ENCODE measurements around the gene CISD3.
"Not testable (repeated sequence)": the region's sequence is repeated elsewhere in the genome, so short reads cannot be mapped to it uniquely, and the experiment has no call there.

CISD3 gene

DNA sequence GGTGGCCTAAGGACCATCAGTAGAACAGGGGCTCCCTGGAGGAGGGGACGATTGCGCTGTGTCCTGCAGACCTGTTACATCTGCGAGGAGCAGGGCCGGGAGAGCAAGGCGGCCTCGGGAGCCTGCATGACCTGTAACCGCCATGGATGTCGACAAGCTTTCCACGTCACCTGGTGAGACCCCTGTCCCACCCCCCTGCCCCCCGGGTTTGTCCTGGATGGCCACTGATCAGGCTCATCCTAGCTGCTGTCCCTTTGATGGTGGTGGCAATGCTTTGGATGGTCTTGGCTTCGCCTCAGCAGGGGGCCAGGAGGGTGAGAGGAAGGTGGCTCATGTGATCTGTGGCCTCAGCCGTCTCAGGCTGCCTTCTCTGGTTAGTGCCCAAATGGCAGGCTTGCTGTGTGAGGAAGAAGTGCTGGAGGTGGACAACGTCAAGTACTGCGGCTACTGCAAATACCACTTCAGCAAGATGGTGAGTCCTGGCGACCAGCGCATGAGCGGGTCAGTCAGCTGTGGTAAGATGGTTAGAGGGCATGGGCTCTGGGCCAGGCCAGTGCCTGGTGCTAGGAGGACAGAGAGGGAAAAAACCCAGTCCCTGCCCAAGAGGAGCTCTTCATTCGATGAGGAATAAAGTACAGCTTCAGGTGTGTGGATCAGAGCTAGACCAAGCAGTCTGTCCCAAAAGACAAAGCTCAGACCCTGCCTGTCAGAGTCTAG, 20.9 kb upstream of the CISD3 start:
- no peak for DNase-seq

DNA sequence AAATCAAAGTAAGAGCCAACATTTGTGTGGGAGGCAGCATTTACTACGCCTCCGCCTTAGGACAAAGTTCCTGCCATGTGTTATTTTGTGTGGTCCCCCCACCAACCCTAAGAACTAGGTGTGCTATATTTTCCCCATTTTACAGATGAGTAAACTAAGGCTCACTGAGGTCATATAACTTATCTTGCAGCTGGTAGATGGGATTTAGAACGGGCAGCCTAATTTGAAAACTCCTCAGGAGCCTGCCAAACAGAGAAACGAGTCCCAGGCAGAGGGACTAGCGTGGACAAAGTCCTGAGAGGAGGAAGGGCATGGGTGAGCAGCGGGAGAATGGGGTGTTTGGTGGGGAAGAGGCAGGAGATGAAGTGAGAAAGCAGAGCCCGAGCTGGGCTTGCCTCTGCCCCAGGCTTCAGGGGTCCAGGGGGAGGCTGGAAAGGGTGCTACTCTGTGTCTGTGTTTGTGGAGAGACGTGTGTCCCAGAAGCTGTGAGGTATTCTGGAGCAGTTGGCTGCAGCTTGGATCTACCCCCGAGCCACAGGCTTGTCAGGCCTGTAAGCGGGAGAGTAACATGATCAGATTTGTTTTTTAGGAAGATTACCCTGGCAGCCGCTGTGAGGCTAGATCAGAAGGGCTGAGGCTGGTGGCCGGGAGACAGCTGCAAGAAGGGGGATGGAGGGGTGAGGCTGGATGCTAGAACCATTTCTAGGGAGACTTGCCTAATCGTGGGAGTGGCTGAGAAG, 20.1 kb upstream of the CISD3 start:
- no peak for DNase-seq

DNA sequence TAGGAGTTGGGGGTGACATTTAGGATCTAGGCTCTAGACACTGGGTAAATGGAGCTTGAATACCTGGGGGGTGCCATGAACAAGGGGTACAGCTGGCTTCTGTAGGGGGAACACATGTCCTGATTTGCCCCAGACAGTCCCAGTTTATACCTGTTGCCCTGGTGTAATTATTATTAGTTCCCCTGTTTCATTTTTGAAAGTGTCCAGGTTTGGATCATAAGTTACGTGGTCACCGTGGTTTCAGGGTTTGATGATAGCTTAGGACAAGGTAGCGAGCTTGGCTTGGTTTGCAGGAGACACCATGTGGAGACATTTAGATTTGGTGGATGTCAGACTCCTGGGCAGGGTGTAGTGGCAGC, 19.6 kb upstream of the CISD3 start:
- no peak for DNase-seq

DNA sequence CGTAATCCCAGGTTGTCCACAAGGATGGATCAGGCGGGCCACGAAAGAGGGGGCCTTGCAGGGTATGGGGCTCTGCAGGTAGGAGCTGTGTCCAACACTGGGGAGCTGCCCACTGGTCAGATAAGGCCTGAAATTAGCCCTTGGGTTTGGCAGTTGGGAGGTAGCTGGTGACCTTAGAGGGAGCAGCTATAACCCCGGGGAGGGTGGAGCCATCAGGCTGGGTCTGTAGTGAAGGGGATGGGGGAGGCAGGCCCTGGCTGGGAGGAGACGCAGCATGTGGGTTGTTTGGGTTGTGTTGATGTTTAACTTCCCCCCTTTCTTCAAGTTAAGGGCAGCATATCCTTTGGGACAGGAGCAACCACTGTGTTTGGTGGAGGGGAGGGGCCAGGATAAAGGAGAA, 19.2 kb upstream of the CISD3 start:
- DNase-seq: no peak

DNA sequence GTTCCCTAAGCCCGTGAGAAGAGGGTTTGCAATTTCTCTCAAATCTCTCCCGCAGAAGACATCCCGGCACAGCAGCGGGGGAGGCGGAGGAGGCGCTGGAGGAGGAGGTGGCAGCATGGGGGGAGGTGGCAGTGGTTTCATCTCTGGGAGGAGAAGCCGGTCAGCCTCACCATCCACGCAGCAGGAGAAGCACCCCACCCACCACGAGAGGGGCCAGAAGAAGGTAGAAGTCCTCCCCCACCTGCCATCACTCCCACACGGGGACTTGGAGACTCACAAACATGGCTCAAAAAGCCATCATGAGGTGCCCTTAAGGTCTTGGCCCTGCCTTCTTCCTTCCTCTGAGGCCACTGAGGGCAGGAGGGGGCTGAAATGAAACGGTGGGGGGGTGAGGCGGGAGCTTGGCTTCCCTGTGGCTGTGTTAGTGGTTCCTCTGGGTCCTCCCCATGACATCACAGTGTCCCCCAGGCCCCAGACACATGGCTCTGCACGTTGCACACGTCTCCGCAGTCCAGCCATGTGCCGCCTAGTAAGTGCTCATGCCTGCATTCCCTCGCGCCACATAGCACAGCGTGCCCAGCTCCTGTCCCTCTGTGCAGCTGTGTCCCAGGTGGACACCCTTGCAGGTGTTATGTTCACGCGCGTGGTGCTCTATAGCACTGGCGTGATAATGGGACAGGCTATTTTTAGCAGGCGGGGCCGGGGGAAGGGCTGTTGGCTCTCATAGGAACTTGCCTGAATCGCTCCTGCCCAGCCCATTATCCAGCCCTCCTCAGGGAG, 18.2 kb upstream of the CISD3 start:
- no peak for DNase-seq

DNA sequence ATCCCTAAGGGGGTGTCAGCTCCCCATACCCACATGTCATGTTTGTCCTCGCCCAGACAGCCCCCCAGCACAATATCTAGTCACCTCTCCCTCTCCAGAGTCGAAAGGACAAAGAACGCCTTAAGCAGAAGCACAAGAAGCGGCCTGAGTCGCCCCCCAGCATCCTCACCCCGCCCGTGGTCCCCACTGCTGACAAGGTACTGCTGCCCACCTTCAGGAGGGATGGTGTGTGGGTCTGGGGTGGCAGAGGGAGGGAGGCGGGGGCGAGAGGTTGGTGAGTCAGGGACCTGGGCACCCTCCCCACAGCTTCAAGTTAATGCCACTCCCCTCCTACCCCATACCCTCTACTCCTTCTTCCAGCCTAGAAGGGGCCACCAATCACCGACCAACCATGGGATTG, 17.5 kb upstream of the CISD3 start:
- no peak for DNase-seq

DNA sequence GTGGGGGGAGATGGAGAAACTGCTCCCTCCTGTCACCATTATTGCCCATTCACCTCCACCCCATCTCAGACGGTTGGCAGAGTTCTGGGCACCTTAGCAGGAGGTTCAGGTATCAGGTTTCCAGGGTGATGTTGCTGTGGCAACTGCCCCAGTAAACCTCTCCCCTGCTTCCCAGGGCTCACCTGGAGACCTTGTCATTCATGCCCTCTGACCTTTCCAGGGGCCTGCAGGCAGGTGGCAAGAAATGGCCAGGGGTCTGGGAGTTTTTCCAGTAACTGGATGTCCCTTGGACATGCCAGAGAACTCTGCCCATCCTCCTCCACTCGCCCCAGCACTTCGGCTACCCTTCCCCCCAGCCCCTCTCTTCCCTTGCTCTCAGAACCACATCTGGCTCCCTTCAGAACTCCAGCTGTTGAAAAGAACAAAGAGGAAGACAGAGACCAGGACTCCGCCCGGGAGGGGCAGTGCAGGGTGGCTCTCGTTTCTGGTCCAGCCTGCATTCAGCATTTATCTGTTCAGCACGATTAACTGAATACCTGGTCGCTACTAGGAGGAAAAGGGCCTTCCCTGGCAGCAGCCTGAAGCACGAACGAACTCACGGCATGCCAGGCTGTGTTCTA, 16.6 kb upstream of the CISD3 start:
- DNase-seq: no peak

DNA sequence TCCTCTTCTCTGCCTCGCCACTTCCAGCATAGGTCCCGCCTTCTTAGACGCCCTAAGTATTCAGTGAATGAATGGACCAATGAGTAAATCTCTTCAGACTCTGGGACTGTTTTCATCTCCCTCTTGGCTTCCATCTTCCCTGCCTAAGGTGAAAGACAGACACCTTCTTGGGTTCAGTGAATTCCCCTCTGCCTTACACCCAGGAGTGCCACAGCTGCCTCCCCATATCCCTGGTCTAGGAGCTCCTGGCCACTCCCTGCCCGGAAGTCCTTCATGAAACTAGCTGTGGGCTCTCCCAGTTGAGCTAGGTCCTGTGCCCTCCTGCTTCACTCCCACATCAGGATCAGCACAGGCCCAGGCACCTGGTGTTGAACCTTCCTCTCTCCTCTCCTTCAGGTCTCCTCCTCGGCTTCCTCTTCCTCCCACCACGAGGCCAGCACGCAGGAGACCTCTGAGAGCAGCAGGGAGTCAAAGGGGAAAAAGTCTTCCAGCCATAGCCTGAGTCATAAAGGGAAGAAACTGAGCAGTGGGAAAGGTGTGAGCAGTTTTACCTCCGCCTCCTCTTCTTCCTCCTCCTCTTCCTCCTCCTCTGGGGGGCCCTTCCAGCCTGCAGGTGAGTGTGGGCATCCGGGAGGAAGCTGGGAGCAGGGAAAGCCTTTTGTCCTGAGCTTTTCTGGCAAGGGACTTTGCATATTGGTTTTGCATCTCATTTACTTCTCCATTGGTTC, 14.8 kb upstream of the CISD3 start:
- DNase-seq: no peak

DNA sequence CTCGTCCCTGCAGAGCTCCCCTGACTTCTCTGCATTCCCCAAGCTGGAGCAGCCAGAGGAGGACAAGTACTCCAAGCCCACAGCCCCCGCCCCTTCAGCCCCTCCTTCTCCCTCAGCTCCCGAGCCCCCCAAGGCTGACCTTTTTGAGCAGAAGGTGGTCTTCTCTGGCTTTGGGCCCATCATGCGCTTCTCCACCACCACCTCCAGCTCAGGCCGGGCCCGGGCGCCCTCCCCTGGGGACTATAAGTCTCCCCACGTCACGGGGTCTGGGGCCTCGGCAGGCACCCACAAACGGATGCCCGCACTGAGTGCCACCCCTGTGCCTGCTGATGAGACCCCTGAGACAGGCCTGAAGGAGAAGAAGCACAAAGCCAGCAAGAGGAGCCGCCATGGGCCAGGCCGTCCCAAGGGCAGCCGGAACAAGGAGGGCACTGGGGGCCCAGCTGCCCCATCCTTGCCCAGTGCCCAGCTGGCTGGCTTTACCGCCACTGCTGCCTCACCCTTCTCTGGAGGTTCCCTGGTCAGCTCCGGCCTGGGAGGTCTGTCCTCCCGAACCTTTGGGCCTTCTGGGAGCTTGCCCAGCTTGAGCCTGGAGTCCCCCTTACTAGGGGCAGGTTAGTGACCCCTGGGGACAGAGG, 13.7 kb upstream of the CISD3 start:
- no peak for DNase-seq

DNA sequence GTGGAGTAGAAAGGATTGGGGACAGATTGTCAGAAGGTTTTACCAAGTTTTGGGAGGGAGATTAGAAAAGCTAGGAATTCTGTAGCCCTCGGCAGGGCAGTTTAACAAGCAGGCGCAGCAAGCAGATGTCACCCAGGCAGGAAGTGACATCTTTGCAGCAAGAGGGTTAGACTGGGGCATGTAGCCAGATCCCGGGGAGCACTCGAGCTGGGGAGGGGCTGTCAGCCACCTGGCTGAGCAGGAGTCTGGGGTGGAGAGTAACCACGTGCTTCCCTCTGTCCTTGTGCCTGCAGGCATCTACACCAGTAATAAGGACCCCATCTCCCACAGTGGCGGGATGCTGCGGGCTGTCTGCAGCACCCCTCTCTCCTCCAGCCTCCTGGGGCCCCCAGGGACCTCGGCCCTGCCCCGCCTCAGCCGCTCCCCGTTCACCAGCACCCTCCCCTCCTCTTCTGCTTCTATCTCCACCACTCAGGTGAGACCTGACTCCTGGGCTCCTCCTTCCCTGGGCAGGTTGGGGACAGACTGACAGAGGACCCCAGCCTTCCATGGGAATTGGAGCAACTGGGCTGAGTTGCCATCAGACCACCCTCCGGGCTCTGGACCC, 12.9 kb upstream of the CISD3 start:
- no peak for DNase-seq

DNA sequence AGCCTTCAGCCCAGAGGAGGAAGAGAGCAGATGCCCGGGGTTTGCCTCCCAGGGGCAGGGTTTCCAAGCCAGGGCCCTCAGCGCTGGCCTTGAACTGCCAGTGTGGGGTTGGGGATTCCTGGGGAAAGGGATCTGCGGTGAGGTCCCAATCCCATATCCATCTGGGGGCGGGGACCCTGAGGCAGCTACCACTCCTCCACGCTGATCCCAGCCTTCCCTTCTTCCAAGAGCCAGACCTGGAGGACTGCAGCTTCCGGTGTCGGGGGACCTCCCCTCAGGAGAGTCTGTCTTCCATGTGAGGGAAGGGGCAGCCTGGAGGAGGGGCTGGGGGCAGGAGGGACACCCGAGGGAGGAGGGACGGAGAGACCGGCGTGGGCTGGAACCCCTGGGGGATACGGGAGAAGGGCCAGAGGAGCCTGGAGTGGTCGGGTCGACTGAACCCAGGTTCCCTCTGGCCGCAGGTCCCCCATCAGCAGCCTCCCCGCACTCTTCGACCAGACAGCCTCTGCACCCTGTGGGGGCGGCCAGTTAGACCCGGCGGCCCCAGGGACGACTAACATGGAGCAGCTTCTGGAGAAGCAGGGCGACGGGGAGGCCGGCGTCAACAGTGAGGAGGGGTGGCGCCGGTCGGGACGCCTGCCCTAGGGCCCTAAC, 10.7 kb upstream of the CISD3 start:
- DNase-seq: no peak

DNA sequence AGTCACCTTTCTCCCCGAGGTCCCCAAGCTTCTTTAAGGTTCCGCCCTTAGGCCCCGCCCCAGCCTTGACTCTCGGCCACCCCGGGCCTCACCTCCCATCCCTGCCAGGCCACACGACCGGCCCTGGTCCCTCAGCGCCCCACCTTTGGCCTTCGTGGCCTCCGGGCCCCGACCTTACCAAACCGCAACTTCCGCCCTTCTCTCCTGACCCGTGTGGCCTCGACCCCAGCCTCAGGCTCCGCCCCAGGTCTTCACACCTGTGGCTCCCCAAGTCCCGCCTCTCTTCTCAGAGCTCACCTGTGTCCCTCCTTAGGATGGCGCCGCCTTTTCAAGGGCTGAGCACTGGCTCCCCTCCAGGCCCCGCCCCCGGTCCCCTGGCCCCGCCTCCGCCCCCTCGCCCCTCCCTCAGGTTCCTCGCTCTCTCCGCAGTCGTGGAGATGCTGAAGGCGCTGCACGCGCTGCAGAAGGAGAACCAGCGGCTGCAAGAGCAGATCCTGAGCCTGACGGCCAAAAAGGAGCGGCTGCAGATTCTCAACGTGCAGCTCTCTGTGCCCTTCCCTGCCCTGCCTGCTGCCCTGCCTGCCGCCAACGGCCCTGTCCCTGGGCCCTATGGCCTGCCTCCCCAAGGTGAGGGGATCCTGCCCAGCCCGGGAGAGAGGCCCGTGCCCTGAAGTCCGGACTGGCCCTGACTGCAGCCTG, 10.0 kb upstream of the CISD3 start:
- DNase-seq: no peak

DNA sequence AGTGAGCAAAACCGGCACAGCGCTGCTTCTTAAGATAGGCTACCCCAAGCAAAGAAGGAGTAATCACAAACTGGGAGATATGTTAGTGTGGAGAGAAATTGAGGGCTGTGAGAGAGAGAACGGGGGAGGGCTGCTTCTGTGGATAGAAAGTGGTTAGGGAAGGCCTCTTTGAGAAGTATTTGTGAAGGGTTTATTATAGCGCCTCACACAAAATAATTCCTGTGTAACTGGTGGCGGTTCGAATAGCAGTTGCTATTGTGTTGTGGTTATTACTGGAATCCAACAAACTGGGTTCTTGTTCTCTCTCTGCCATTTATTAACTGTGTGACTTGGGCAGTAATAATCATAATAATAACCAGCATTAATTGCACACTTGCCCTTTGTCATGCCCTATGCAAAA, 9.2 kb upstream of the CISD3 start:
- no peak for DNase-seq

DNA sequence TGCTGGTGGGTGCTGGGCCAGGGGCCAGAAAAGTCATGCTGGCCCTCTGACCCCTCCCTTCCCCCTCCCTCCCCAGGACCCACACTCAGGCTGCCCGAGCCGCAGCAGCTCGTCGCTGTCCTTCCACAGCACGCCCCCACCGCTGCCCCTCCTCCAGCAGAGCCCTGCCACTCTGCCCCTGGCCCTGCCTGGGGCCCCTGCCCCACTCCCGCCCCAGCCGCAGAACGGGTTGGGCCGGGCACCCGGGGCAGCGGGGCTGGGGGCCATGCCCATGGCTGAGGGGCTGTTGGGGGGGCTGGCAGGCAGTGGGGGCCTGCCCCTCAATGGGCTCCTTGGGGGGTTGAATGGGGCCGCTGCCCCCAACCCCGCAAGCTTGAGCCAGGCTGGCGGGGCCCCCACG, 8.3 kb upstream of the CISD3 start:
- no peak for DNase-seq

DNA sequence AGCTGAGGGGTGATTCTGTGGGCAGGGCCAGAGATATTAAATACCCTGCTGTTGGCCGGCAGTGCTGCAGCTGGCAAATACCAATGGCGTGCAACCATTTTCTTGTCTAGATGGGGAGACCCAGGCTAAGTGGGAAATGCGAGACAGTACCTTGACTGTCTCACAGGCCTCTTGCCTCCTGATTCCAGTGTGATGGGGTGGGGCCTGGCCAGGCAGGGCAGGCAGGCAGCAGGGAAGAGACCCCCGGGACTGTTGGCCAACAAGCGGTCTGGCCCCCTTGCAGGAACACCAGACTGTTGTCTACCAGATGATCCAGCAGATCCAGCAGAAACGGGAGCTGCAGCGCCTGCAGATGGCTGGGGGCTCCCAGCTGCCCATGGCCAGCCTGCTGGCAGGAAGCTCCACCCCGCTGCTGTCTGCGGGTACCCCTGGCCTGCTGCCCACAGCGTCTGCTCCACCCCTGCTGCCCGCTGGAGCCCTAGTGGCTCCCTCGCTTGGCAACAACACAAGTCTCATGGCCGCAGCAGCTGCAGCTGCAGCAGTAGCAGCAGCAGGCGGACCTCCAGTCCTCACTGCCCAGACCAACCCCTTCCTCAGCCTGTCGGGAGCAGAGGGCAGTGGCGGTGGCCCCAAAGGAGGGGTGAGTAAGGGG, 5.7 kb upstream of the CISD3 start:
- no peak for DNase-seq

DNA sequence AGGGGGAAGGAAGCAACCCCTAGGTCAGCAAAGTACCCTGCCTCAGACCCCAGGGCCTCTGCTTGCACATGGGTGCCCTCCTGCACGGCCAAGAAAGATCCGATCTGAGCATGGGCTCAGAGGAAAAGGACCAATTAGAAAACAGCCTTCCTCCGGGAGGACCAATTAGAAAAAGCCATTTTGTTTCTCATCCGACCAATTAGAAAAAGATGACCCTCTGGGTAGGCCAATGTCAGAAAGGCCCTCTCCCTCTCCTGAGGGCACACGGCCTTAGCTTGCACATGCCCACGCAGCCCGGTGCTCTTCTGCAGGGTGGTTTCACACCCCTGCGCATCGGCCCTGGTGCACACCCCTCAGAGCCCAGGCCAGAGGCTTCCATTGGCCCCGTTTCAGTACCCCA, 5.1 kb upstream of the CISD3 start:
- no peak for DNase-seq

DNA sequence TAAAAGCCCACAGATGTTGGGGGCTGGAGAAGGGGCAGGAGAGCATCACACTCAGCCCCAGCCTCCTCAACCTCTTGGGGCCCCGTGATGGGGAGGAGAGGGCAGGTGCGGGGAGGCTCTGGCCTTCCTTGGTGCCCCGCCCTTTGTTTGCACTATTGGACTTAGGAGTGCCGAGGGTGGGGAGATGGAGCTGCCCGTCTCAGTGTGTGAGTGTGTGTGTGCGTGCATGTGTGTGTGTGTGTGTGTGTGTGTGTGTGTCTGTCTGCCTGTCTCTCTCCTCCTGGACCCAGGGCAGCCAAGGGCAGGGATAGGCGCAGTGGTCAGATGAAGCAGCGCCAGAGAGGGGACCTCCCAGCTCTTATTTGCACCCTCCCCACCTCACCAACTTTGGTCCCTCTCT, 4.0 kb upstream of the CISD3 start:
- DNase-seq: not testable (repeated sequence)

DNA sequence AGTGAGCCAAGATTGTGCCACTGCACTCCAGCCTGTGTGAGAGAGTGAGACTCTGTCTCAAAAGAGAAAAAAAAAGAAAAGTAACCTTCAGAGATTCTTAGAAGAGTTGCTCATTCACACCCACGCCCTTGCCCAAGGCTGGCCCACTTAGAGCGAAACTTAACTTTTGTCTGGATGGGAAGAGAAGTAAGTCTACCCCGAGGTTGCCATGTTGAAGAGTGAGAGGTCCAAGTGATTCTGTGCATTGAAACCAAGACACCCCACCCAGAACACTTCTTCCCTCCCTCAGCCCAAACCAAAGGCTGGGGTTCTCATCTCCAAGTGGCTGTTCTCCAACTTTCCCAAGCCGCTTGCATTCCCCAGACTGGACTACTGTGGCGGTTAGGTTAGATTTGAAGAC, 2.4 kb upstream of the CISD3 start:
- peak; percentile 79 to 84 for DNase-seq

DNA sequence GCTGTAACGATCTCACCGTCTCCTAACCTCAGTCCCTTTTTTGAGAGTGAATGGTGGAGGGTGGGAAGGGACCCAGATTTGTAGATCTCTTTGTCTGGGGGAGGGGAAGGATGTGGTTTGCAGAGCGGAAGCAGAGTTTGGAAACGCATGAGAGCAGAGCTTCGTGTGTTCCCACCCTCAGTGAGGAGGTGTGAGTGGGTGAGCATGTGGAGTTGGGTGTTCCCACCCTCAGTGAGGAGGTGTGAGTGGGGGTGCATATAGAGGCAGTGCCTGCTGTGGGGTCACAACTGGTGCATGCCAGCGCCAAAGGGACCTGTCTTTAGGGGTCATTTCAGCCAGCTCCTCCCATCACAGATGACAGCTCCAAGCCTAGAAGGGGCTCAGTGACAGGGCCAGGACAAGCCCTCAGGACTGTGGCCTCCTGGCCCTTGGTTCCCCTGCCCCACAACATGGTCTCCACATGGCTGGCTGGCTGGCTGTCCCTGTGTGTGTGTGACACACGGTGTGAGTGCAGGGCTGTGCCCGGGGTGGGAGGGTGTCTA, 1.8 kb upstream of the CISD3 start:
- DNase-seq: peak; percentile 79 to 83

DNA sequence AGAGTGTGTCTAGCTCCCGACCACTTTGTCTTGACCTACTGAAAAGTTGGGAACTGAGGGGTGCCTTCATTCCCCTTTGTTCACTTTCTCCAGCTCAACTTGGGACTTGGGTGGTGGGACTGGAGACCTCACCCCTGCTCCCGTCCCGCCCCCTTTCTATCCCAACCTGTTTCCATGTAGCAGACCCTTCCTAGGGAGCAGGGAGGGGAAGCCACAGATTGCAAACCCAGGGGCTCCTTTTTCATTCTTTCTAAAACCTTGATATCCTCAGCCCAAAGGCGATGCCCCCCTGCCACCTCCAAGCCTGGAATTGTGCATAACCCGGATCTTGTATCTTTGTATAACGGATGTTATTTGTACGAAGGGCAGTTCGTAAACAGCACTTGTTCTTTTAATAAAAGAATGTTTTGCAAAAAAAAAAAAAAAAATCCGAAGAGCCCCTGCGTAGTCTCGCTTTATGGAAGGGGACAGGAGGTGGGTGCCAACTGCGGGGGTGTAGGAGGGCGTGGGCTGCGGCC, 714 bp upstream of the CISD3 start:
- DNase-seq: no peak

All from activated CD4-positive, alpha-beta T cell treated with anti-CD3 and anti-CD28 coated beads for 4 hours (primary cell).